ENCODE data around the gene CHP2. TPM values are rescaled to one million over a fixed set of nuclear protein-coding genes. Genes with fewer than 3 reads are reported as not detected.

CHP2 gene
- total RNA-seq, result not detected in 2 replicates

GRCh38 chr16:23754594-23755483 is at the start of gene CHP2:
Gene CHP2 (plus strand): TSS chr16:23755026. CDS start chr16:23755050, 24 bp downstream.

DNA sequence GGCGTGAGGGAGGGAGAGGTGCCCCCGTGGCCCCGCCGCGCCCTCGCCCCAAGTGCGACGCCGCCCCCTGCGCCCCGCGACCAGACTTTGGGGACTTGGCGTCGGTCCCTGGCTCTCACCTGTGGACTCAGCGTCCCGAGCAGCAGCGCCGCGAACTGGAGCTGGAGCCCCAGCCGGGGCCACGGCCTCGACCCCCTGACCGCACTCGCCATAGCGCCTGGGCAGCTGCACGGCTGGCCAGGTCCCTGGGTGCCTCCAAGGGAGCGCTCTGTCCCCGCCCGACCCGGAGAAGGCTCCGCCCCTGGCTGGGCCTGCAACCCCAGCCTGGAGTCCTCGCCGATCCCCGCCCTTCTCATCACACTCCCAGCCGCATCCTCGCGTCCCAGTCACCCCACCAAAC is 41.9 kb upstream of the CHP2 start, which contains the start of gene ERN2:
ERN2 (minus strand) TSS at position 247 of the 400 bp plus-strand sequence; CDS start at position 212, 35 bp downstream.

Other genes starting within 250 kb of the CHP2 start
- gene GGA2, start 244.5 kb upstream of the CHP2 start, total RNA-seq, result 17.8 and 22.9 TPM in 2 replicates
- gene EARS2, start 197.7 kb upstream of the CHP2 start, total RNA-seq, result 23.7 and 32.0 TPM in 2 replicates
- gene UBFD1, start 197.3 kb upstream of the CHP2 start, total RNA-seq, result 85.2 and 122 TPM in 2 replicates
- 86.8 and 90.1 TPM in 2 replicates for gene NDUFAB1, start 158.7 kb upstream of the CHP2 start, total RNA-seq
- gene PALB2, start 113.7 kb upstream of the CHP2 start, total RNA-seq, result 4.7 and 14.6 TPM in 2 replicates
- gene DCTN5, start 113.6 kb upstream of the CHP2 start, total RNA-seq, result 39.5 and 53.8 TPM in 2 replicates
- 13.5 and 19.9 TPM in 2 replicates for gene PLK1, start 76.1 kb upstream of the CHP2 start, total RNA-seq
- gene ERN2, start 41.8 kb upstream of the CHP2 start, total RNA-seq, result 0.18 TPM in 1 of 2 replicates, not detected in the other
- gene PRKCB, start 81.0 kb downstream of the CHP2 start, total RNA-seq, result not detected in 2 replicates

Measured in cardiac atrium fibroblast (primary cell).